HG03571 (cell line): ENCODE data around the gene DUSP10.

Experiments used
- ATAC-seq: cut with Tn5 transposase; IDR thresholded peaks from one replicate; pipeline ENCODE4 v1.9.1; 2021; ENCODE audit not compliant: unreplicated experiment

Gene DUSP10

GRCh38 chr1:221735999-221736398 lies 5.9 kb downstream of the DUSP10 start:
- no peak for ATAC-seq

GRCh38 chr1:221734187-221734586 lies 7.7 kb downstream of the DUSP10 start:
- ATAC-seq, result no peak

- ATAC-seq, result no peak
Observed at GRCh38 chr1:221732052-221732451, 9.8 kb downstream of the DUSP10 start.

- no peak for ATAC-seq
Observed at GRCh38 chr1:221729771-221730330, 12.0 kb downstream of the DUSP10 start.

GRCh38 chr1:221728037-221728505 lies 13.8 kb downstream of the DUSP10 start:
- no peak for ATAC-seq

- ATAC-seq, result peak; percentile 31
Observed at GRCh38 chr1:221727146-221728036, 14.5 kb downstream of the DUSP10 start.

GRCh38 chr1:221725735-221726672 lies 15.9 kb downstream of the DUSP10 start:
- peak; percentile 69 for ATAC-seq

- ATAC-seq, result no peak
Observed at GRCh38 chr1:221724931-221725605, 16.8 kb downstream of the DUSP10 start.

- no peak for ATAC-seq
Observed at GRCh38 chr1:221723848-221724236, 18.0 kb downstream of the DUSP10 start.

GRCh38 chr1:221723018-221723847 lies 18.7 kb downstream of the DUSP10 start:
- no peak for ATAC-seq

- no peak for ATAC-seq
Observed at GRCh38 chr1:221722254-221723017, 19.5 kb downstream of the DUSP10 start.

- ATAC-seq, result no peak
Observed at GRCh38 chr1:221720545-221720944, 21.3 kb downstream of the DUSP10 start.

- ATAC-seq, result no peak
Observed at GRCh38 chr1:221719987-221720386, 21.9 kb downstream of the DUSP10 start.

GRCh38 chr1:221719278-221719597 lies 22.7 kb downstream of the DUSP10 start:
- no peak for ATAC-seq

GRCh38 chr1:221718381-221719277 lies 23.3 kb downstream of the DUSP10 start:
- ATAC-seq, result no peak

- ATAC-seq, result no peak
Observed at GRCh38 chr1:221717485-221717853, 24.4 kb downstream of the DUSP10 start.

GRCh38 chr1:221716713-221717484 lies 25.0 kb downstream of the DUSP10 start:
- ATAC-seq, result no peak
